K562 (cell line): ENCODE data around the gene TNFRSF18. TPM values are rescaled to one million over a fixed set of nuclear protein-coding genes. Genes with fewer than 3 reads are reported as not detected.

Experiments
- ASH1L ChIP-seq: fragments of 450-650 bp; IDR thresholded peaks from 2 replicates; pipeline ENCODE4 v1.6.1; 2018; ENCODE audit warnings: borderline replicate concordance, mild to moderate bottlenecking, low read depth; ENCODE audit not compliant: partially characterized antibody
- CBX3 ChIP-seq, 2 experiments: IDR thresholded peaks; 1 replicate in 1 of 2; 2 replicates in 1 of 2; pipeline ENCODE4 v1.6.1; 2012; ENCODE audit warnings: inconsistent platforms in 2 of 2, low read length in 2 of 2, borderline replicate concordance in 1 of 2, control low read depth in 1 of 2
- E4F1 ChIP-seq: fragments of 250-450 bp; sonication (Bioruptor Pico); IDR thresholded peaks from 2 replicates; pipeline ENCODE4 v1.5.0; 2021; ENCODE audit warnings: mild to moderate bottlenecking, borderline replicate concordance
- GTF2F1 ChIP-seq: IDR thresholded peaks from 2 replicates; pipeline ENCODE4 v1.6.1; 2011; ENCODE audit warnings: low read depth, low read length, improper control_type of control experiment
- ILK ChIP-seq: fragments of 450-650 bp; IDR thresholded peaks from 2 replicates; pipeline ENCODE4 v1.6.1; 2016; ENCODE audit warnings: missing genetic modification characterization, low read depth, mild to moderate bottlenecking, missing compliant biosample characterization, moderate library complexity, borderline replicate concordance
- PURB ChIP-seq: sonication (generic); formaldehyde crosslinking; IDR thresholded peaks from 2 replicates; pipeline ENCODE4 v1.9.0; 2021; ENCODE audit warnings: low read depth, mild to moderate bottlenecking, missing genetic modification reagents
- RBBP5 ChIP-seq: fragments of 200-600 bp; sonication (generic); IDR thresholded peaks from 2 replicates; pipeline ENCODE4 v1.6.1; 2012; ENCODE audit warnings: borderline replicate concordance, mild to moderate bottlenecking, low read length, control low read depth, inconsistent platforms; ENCODE audit not compliant: insufficient read depth, poor library complexity, severe bottlenecking
- RUNX1 ChIP-seq: sonication (generic); IDR thresholded peaks from 2 replicates; pipeline ENCODE4 v1.6.1; 2016; ENCODE audit warnings: antibody characterized with exemption, low read depth
- SMARCA5 ChIP-seq: fragments of 450-650 bp; IDR thresholded peaks from 2 replicates; pipeline ENCODE4 v1.6.1; 2016
- TEAD4 ChIP-seq, 2 experiments: sonication (generic) in 1 of 2; formaldehyde crosslinking in 1 of 2; IDR thresholded peaks; 2 replicates each; pipeline versions ENCODE4 v1.6.1 to v1.8.0; 2012 to 2022; ENCODE audit warnings: borderline replicate concordance in 1 of 2, inconsistent platforms in 1 of 2, low read length in 1 of 2, mild to moderate bottlenecking in 1 of 2, missing genetic modification reagents in 1 of 2
- TOE1 ChIP-seq, 2 experiments: fragments of 450-650 bp in 1 of 2; sonication (generic) in 1 of 2; formaldehyde crosslinking in 1 of 2; IDR thresholded peaks; 2 replicates each; pipeline versions ENCODE4 v1.7.1 to v1.8.0; 2016 to 2022; ENCODE audit warnings: borderline replicate concordance in 2 of 2, mild to moderate bottlenecking in 2 of 2, antibody characterized with exemption in 1 of 2, inconsistent platforms in 1 of 2, low read depth in 1 of 2, missing genetic modification reagents in 1 of 2, moderate library complexity in 1 of 2
- ZBTB5 ChIP-seq: fragments of 450-650 bp; IDR thresholded peaks from 2 replicates; pipeline ENCODE4 v1.6.1; 2017; ENCODE audit warnings: antibody characterized with exemption
- ZKSCAN1 ChIP-seq: fragments of 150-350 bp; IDR thresholded peaks from 2 replicates; pipeline ENCODE4 v1.6.1; 2016; ENCODE audit warnings: low read depth, low read length
- ZNF124 ChIP-seq: sonication (generic); formaldehyde crosslinking; IDR thresholded peaks from 2 replicates; pipeline ENCODE4 v1.8.1; 2022; ENCODE audit warnings: missing genetic modification reagents
- ZNF232 ChIP-seq: sonication (generic); formaldehyde crosslinking; IDR thresholded peaks from 2 replicates; pipeline ENCODE4 v1.8.0; 2022; ENCODE audit warnings: mild to moderate bottlenecking, missing genetic modification reagents
- ZNF3 ChIP-seq: fragments of 250-450 bp; sonication (Bioruptor Pico); IDR thresholded peaks from 2 replicates; pipeline ENCODE4 v1.5.0; 2021; ENCODE audit warnings: mild to moderate bottlenecking, moderate library complexity
- polyA plus RNA-seq, 8 experiments: library from polyadenylated mRNA; depleted of rRNA in 4 of 8; stranded (reverse) in 5 of 8; unstranded in 3 of 8; fragments of >200 nt; fragmentation: Nextera tagmentation in 2 of 8; fragmentation: Illumina TruSeq in 1 of 8; extraction: Ambion mirVana in 2 of 8; extraction: Trizol in 1 of 8; gene quantifications; 2 replicates each; pipeline versions ENCODE4 v1.2.1 to v1.2.3, GENCODE V29; 2011 to 2014; ENCODE audit warnings: inconsistent platforms in 1 of 8, missing spikeins in 1 of 8
- total RNA-seq, 7 experiments: library from RNA; depleted of rRNA in 6 of 7; stranded (reverse); fragments of >200 nt in 6 of 7; fragmentation: Illumina TruSeq in 2 of 7; extraction: Trizol in 2 of 7; gene quantifications; 2 replicates each; pipeline versions ENCODE4 v1.2.1 to v1.2.3, GENCODE V29; 2011 to 2021; ENCODE audit warnings: low replicate concordance in 1 of 7

The TNFRSF18 gene
- total and polyA plus RNA-seq, 9 of the 15 experiments (the other 6 are each of a cell fraction or from before 2014, with no cell fraction given) = 0.24 to 0.27 TPM; not detected in 7

- TF ChIP-seq E4F1 (CRISPR knock-in tag) = no peak
- no peak for TF ChIP-seq ZBTB5
- no peak for TF ChIP-seq ASH1L
- TF ChIP-seq RUNX1 = peak; percentile 79; the same call in 1 of the 2 replicates
- no peak for TF ChIP-seq SMARCA5
- no peak for TF ChIP-seq ZNF3 (CRISPR knock-in tag)
- peak; percentile 79 for TF ChIP-seq RBBP5
- TF ChIP-seq ZNF124 (CRISPR knock-in tag) = no peak
- 0 out of 2 replicates have a peak, but pooled peaks have one; percentile 37 for TF ChIP-seq GTF2F1
- TF ChIP-seq ZKSCAN1 = no peak
- no peak for TF ChIP-seq ILK (tag)
- no peak for TF ChIP-seq ZNF232
- no peak; the same call in 1 of the 2 replicates for TF ChIP-seq TEAD4 (IDR thresholded peaks at IDR 0.05; ENCODE audit: low read length)
- peak; percentile 46; the same call in 1 of the 2 replicates for TF ChIP-seq TEAD4 (CRISPR knock-in tag; IDR thresholded peaks at IDR 0.05; ENCODE audit: borderline replicate concordance)
- no peak; the same call in 1 of the 2 replicates for TF ChIP-seq TOE1 (IDR thresholded peaks at IDR 0.05; ENCODE audit: borderline replicate concordance)
- no peak for TF ChIP-seq TOE1 (CRISPR knock-in tag; IDR thresholded peaks at IDR 0.05; ENCODE audit: borderline replicate concordance, low read depth)
- no peak; a peak in 1 of 3 replicates for TF ChIP-seq CBX3 (IDR thresholded peaks at IDR 0.05; ENCODE audit: borderline replicate concordance in 1 of 2, low read length in 2 of 2)
- no peak for TF ChIP-seq PURB (CRISPR knock-in tag)
Measured at GRCh38 chr1:1231400-1232207, 25.2 kb upstream of the TNFRSF18 start, which contains the start of gene SDF4 (continued).
